HCT116 (cell line): ENCODE data around the gene MID1.

Source experiments
- ATF3 ChIP-seq: IDR thresholded peaks from 2 replicates; pipeline ENCODE4 v1.6.1; 2012
- CTCF ChIP-seq, 3 experiments: fragments of 200-600 bp in 1 of 3; sonication (generic) in 1 of 3; IDR thresholded peaks in 2 of 3; conservative IDR thresholded peaks in 1 of 3; 2 replicates each; pipeline ENCODE4 v1.5.1; 2012 to 2017; ENCODE audit warnings: low read depth in 2 of 3, low read length in 2 of 3, antibody characterized with exemption in 1 of 3, borderline replicate concordance in 1 of 3, control low read depth in 1 of 3, mild to moderate bottlenecking in 1 of 3, mixed read lengths in 1 of 3, mixed run types in 1 of 3, moderate library complexity in 1 of 3; ENCODE audit not compliant: insufficient read depth in 1 of 3
- EZH2 ChIP-seq: fragments of 200-600 bp; sonication (generic); IDR thresholded peaks from 2 replicates; pipeline ENCODE4 v1.6.1; 2017; ENCODE audit warnings: antibody characterized with exemption, mixed run types
- JUND ChIP-seq: IDR thresholded peaks from 2 replicates; pipeline ENCODE4 v1.6.1; 2012
- MAX ChIP-seq: IDR thresholded peaks from 2 replicates; pipeline ENCODE4 v1.6.1; 2012
- POLR2A ChIP-seq: IDR thresholded peaks from 2 replicates; pipeline ENCODE4 v1.7.0; 2011; ENCODE audit warnings: borderline replicate concordance; ENCODE audit not compliant: insufficient read depth, insufficient read length; ENCODE audit errors: extremely low read depth
- POLR2AphosphoS5 ChIP-seq: IDR thresholded peaks from 2 replicates; pipeline ENCODE4 v1.6.1; 2011; ENCODE audit warnings: mild to moderate bottlenecking, low read depth, low read length, moderate library complexity
- SIN3A ChIP-seq: IDR thresholded peaks from 2 replicates; pipeline ENCODE4 v1.6.1; 2012; ENCODE audit warnings: low read depth
- TCF7L2 ChIP-seq: IDR thresholded peaks from 2 replicates; pipeline ENCODE4 v1.7.0; 2011; ENCODE audit warnings: borderline replicate concordance, inconsistent platforms; ENCODE audit not compliant: insufficient read depth, insufficient read length; ENCODE audit errors: extremely low read depth
- YY1 ChIP-seq: IDR thresholded peaks from 2 replicates; pipeline ENCODE4 v1.6.1; 2011; ENCODE audit warnings: low read length, low read depth, moderate library complexity, mild to moderate bottlenecking; ENCODE audit not compliant: insufficient replicate concordance; ENCODE audit errors: extremely low read depth
- ZBTB33 ChIP-seq: IDR thresholded peaks from 2 replicates; pipeline ENCODE4 v1.6.1; 2011; ENCODE audit warnings: mild to moderate bottlenecking, low read length, moderate library complexity; ENCODE audit not compliant: insufficient replicate concordance; ENCODE audit errors: extremely low read depth
- ZNF274 ChIP-seq: fragments of 200-500 bp; sonication (Bioruptor generic); IDR thresholded peaks from 2 replicates; pipeline ENCODE4 v1.6.1; 2014; ENCODE audit warnings: mild to moderate bottlenecking, low read depth, low read length, inconsistent platforms

- TF ChIP-seq ATF3 (no peak), JUND (no peak), EZH2 (no peak), SIN3A (no peak), CTCF (IDR thresholded peaks at IDR 0.05 in 2 of 3, conservative IDR thresholded peaks at IDR 0.05 in 1 of 3; ENCODE audit: borderline replicate concordance in 1 of 3, insufficient read depth in 1 of 3, low read depth in 2 of 3, low read length in 2 of 3) (no peak), POLR2AphosphoS5 (no peak), POLR2A (no peak), YY1 (no peak), ZBTB33 (no peak), TCF7L2 (no peak), ZNF274 (no peak), MAX (no peak)
These were observed 49.8 kb downstream of the MID1 start for GRCh38 chrX:10570601-10571000.
